ENCODE results near the gene SLK. TPM values are rescaled to one million over a fixed set of nuclear protein-coding genes. Genes with fewer than 3 reads are reported as not detected.

Gene SLK
- total RNA-seq, 4 donors from 2014 or later, result 57.7 to 76.9 (median 64.5) TPM

GRCh38 chr10:103936022-103936421 is 30.9 kb upstream of the SLK start:
- WGBS, 2 donors, result 70 to 72% methylated on average over 4 to 6 of the region's 6 CpGs

DNA sequence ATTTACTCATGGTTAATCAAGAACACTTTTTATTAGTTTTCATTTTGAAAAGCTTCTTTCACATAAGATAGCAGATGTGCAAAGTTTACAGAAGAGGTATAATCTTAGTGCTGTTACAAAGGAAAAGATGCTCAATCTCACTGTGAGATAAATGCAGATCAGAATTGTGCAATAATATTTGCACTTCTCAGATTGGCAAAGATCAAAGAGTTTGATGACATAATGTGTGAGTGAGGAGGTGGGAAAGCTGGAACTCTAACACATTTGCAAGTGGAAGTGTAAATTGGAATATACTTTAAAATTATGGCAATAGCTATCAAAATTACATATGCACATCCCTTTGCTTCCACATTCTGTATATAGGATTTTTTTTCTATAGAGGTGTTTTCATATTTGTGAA is 27.4 kb upstream of the SLK start:
- DNase-seq, result no peak
- H3K27me3 ChIP-seq, result no peaks in the 10 kb centered on the region
- intact Hi-C loops (cut with DNase I), result no loop called here
- H3K9me3 ChIP-seq, result no peaks in the 10 kb centered on the region
- no peak for TF ChIP-seq POLR2A (IDR thresholded peaks at IDR 0.05)
- TF ChIP-seq, protein P1, sequence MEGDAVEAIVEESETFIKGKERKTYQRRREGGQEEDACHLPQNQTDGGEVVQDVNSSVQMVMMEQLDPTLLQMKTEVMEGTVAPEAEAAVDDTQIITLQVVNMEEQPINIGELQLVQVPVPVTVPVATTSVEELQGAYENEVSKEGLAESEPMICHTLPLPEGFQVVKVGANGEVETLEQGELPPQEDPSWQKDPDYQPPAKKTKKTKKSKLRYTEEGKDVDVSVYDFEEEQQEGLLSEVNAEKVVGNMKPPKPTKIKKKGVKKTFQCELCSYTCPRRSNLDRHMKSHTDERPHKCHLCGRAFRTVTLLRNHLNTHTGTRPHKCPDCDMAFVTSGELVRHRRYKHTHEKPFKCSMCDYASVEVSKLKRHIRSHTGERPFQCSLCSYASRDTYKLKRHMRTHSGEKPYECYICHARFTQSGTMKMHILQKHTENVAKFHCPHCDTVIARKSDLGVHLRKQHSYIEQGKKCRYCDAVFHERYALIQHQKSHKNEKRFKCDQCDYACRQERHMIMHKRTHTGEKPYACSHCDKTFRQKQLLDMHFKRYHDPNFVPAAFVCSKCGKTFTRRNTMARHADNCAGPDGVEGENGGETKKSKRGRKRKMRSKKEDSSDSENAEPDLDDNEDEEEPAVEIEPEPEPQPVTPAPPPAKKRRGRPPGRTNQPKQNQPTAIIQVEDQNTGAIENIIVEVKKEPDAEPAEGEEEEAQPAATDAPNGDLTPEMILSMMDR (IDR thresholded peaks at IDR 0.05), result no peak
- H3K4me3 ChIP-seq (replicated peaks in 1 of 3), result no peak overlapping the region
- no peaks in the 10 kb centered on the region for H3K4me1 ChIP-seq
- H3K27ac ChIP-seq, result no peak overlapping the region
- no peaks in the 10 kb centered on the region for H3K36me3 ChIP-seq

More at GRCh38 chr10:103936022-103936421, 30.9 kb upstream of the SLK start:
- TF ChIP-seq POLR2A (IDR thresholded peaks at IDR 0.05), result no peak
- TF ChIP-seq, protein P1 (IDR thresholded peaks at IDR 0.05), result no peak
- H3K9me3 ChIP-seq, result no peaks in the 10 kb centered on the region
- H3K27ac ChIP-seq, result no peak overlapping the region
- peaks cover 0 to 4% of the 10 kb centered on the region in 2 donors for H3K4me1 ChIP-seq
- H3K36me3 ChIP-seq, result no peaks in the 10 kb centered on the region
- H3K4me3 ChIP-seq (replicated peaks in 1 of 3), result no peak overlapping the region
- H3K27me3 ChIP-seq, result no peaks in the 10 kb centered on the region
- DNase-seq, result no peak
- intact Hi-C loops (cut with DNase I), result no loop called here

DNA sequence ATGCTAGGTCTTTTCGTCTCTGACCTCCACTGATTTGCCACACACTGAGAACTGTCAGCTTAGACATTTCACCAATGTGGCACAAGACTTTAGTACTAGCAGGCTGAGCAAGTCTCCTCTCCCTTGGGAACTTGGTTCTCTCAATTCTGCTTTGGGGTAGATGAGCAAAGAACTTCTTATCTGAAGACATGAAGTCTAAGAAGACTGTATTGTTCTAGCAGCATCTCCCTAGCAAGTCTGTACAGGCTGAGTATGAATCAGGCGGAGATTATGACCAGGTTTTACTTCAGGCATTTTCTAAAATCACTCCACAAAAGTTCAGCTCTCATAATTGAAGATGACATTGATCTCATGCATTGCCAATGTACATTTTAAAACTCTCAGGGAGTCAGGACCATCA is 25.1 kb upstream of the SLK start:
- Histone ChIP-seq H3K9me3 (no peaks in the 10 kb centered on the region), H3K4me3 (replicated peaks in 1 of 3) (no peak overlapping the region), H3K27me3 (no peaks in the 10 kb centered on the region), H3K36me3 (no peaks in the 10 kb centered on the region), H3K4me1 (no peaks in the 10 kb centered on the region), H3K27ac (no peak overlapping the region)
- WGBS, 2 donors, result 92% methylated on average over 2 of the region's 2 CpGs
- DNase-seq, result no peak
- TF ChIP-seq, protein P1 (IDR thresholded peaks at IDR 0.05), result no peak
- no peak for TF ChIP-seq POLR2A (IDR thresholded peaks at IDR 0.05)
- intact Hi-C loops (cut with DNase I), result no loop called here

GRCh38 chr10:103942866-103943265 is 24.1 kb upstream of the SLK start:
- TF ChIP-seq, protein P1 (IDR thresholded peaks at IDR 0.05), result no peak
- TF ChIP-seq POLR2A (IDR thresholded peaks at IDR 0.05), result no peak
- no peaks in the 10 kb centered on the region for H3K27me3 ChIP-seq
- DNase-seq, result no peak
- 69 to 74% methylated on average over 2 of the region's 2 CpGs for WGBS, 2 donors
- H3K4me1 ChIP-seq, result no peaks in the 10 kb centered on the region
- H3K9me3 ChIP-seq, result no peaks in the 10 kb centered on the region
- no peak overlapping the region for H3K27ac ChIP-seq
- intact Hi-C loops (cut with DNase I), result no loop called here
- no peak overlapping the region for H3K4me3 ChIP-seq (replicated peaks in 1 of 3)
- H3K36me3 ChIP-seq, result no peaks in the 10 kb centered on the region

- intact Hi-C loops (cut with DNase I), result no loop called here
- 90 to 92% methylated on average over 3 of the region's 3 CpGs for WGBS, 2 donors
Measured at GRCh38 chr10:103947799-103948516, 19.0 kb upstream of the SLK start.

More at GRCh38 chr10:103947799-103948516, 19.0 kb upstream of the SLK start:
- H3K4me3 ChIP-seq (replicated peaks in 1 of 3), result no peak overlapping the region
- H3K27ac ChIP-seq, result no peak overlapping the region
- H3K9me3 ChIP-seq, result no peaks in the 10 kb centered on the region
- no peaks in the 10 kb centered on the region for H3K4me1 ChIP-seq
- H3K27me3 ChIP-seq, result no peaks in the 10 kb centered on the region
- DNase-seq, result no peak
- H3K36me3 ChIP-seq, result no peaks in the 10 kb centered on the region
- TF ChIP-seq POLR2A (IDR thresholded peaks at IDR 0.05), result no peak
- TF ChIP-seq, protein P1 (IDR thresholded peaks at IDR 0.05), result no peak

Data from thyroid gland (tissue), 4 donors.